ENCODE measurements around the gene CALHM6. TPM values are rescaled to one million over a fixed set of nuclear protein-coding genes. Genes with fewer than 3 reads are reported as not detected.

Gene CALHM6
- polyA plus RNA-seq, 3 donors = 47.7 to 367 (median 261) TPM

DNA sequence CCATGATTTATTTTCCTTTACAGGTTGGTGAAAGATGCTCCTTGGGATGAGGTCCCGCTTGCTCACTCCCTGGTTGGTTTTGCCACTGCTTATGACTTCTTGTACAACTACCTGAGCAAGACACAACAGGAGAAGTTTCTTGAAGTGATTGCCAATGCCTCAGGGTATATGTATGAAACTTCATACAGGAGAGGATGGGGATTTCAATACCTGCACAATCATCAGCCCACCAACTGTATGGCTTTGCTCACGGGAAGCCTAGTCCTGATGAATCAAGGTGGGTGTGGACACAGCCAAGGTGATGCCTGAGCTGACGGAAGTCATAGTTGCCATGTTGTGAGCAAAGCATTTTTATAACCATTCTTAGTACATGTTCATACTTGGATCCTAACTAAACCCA is 34.6 kb upstream of the CALHM6 start:
- no peaks in the 10 kb centered on the region for H3K27me3 ChIP-seq (ENCODE audit: control insufficient read depth in 2 of 2, insufficient read depth in 2 of 2, low read length in 2 of 2)

DNA sequence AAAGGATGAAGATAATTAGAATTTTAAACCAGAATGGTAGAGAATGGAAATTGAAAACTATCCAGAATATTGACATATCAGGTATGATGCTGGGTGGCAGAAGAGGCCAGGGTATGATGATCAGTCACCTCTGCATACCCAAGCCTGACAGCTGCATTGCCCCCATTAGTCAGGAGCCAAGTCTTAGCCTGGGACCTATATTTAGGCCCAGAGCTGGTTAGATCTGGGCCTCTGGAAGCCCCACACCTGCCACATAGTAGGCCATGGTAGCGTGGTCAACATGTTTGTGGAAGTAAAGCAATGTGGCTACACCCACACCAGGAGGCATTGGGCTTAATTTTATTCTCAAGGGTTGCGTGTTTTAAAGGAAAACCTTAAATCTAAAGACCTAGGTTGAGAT is 32.1 kb upstream of the CALHM6 start:
- Histone ChIP-seq H4K20me1 (ENCODE audit: insufficient read depth, low read length) (peaks cover under 1% of the 10 kb centered on the region), H3K4me2 (replicated peaks; ENCODE audit: extremely low read depth, low read length, poor library complexity, severe bottlenecking) (no peak overlapping the region), H3K36me3 (replicated peaks in 1 of 2; ENCODE audit: control insufficient read depth in 1 of 2, insufficient read depth in 2 of 2, low read length in 2 of 2) (peaks cover 50 to 71% of the 10 kb centered on the region in 2 donors), H3K9ac (ENCODE audit: insufficient read depth, low read length, poor library complexity, severe bottlenecking) (no peak overlapping the region), H3K4me1 (ENCODE audit: control insufficient read depth in 1 of 2, insufficient read depth in 2 of 2, low read length in 2 of 2) (peaks cover 0 to 3% of the 10 kb centered on the region in 2 donors), H3K79me2 (ENCODE audit: insufficient read depth, low read length) (no peaks in the 10 kb centered on the region), H3K27me3 (ENCODE audit: control insufficient read depth in 2 of 2, insufficient read depth in 2 of 2, low read length in 2 of 2) (no peaks in the 10 kb centered on the region), H3K9me3 (replicated peaks in 1 of 2; ENCODE audit: control insufficient read depth in 1 of 2, insufficient read depth in 1 of 2, low read length in 2 of 2) (no peaks in the 10 kb centered on the region), H3K27ac (ENCODE audit: low read depth in 1 of 2, low read length in 2 of 2) (no peak overlapping the region), H3K4me3 (replicated peaks in 1 of 3; ENCODE audit: low read depth in 2 of 3, low read length in 3 of 3) (no peak overlapping the region), H2AFZ (ENCODE audit: insufficient read depth, low read depth, low read length, poor library complexity, severe bottlenecking) (no peak overlapping the region)
- Mint-ChIP-seq H3K4me1 (peaks cover 2% of the 10 kb centered on the region), H3K27me3 (ENCODE audit: low read depth in 3 of 3) (peaks cover 0 to under 1% (median 0%) of the 10 kb centered on the region in 3 donors), H3K36me3 (peaks cover 56 to 61% of the 10 kb centered on the region in 2 donors), H3K4me3 (no peak overlapping the region), H3K9me3 (peaks cover 0 to 3% (median 0%) of the 10 kb centered on the region in 7 donors), H3K27ac (no peak overlapping the region)
- no peak for TF ChIP-seq CTCF (IDR thresholded peaks at IDR 0.05)
- 100% methylated on average over 1 of the region's 2 CpGs for WGBS (ENCODE audit: insufficient coverage)
- no peak for DNase-seq
- intact Hi-C loops (cut with micrococcal nuclease) = no loop called here

More for the DNA sequence above, 34.6 kb upstream of the CALHM6 start:
- H3K4me1 ChIP-seq (ENCODE audit: control insufficient read depth in 1 of 2, insufficient read depth in 2 of 2, low read length in 2 of 2) = peaks cover 0 to 3% of the 10 kb centered on the region in 2 donors
- H3K27me3 Mint-ChIP-seq (ENCODE audit: low read depth in 3 of 3) = peaks cover 0 to 2% (median 0%) of the 10 kb centered on the region in 3 donors
- peaks cover 20% of the 10 kb centered on the region for H4K20me1 ChIP-seq (ENCODE audit: insufficient read depth, low read length)
- H3K27ac Mint-ChIP-seq = peak overlapping the region in 1 of 7 donors; percentile 33
- H3K27ac ChIP-seq (ENCODE audit: low read depth in 1 of 2, low read length in 2 of 2) = no peak overlapping the region
- intact Hi-C loops (cut with micrococcal nuclease) = no loop called here
- DNase-seq = no peak
- no peak overlapping the region for H2AFZ ChIP-seq (ENCODE audit: insufficient read depth, low read depth, low read length, poor library complexity, severe bottlenecking)
- H3K4me3 ChIP-seq (replicated peaks in 1 of 3; ENCODE audit: low read depth in 2 of 3, low read length in 3 of 3) = no peak overlapping the region
- 88% methylated on average over 1 of the region's 3 CpGs for WGBS (ENCODE audit: insufficient coverage)
- H3K4me2 ChIP-seq (replicated peaks; ENCODE audit: extremely low read depth, low read length, poor library complexity, severe bottlenecking) = no peak overlapping the region
- no peak for TF ChIP-seq CTCF (IDR thresholded peaks at IDR 0.05)
- H3K9me3 ChIP-seq (replicated peaks in 1 of 2; ENCODE audit: control insufficient read depth in 1 of 2, insufficient read depth in 1 of 2, low read length in 2 of 2) = no peaks in the 10 kb centered on the region
- H3K36me3 ChIP-seq (replicated peaks in 1 of 2; ENCODE audit: control insufficient read depth in 1 of 2, insufficient read depth in 2 of 2, low read length in 2 of 2) = peaks cover 38 to 46% of the 10 kb centered on the region in 2 donors
- H3K9ac ChIP-seq (ENCODE audit: insufficient read depth, low read length, poor library complexity, severe bottlenecking) = no peak overlapping the region
- H3K79me2 ChIP-seq (ENCODE audit: insufficient read depth, low read length) = peaks cover 8% of the 10 kb centered on the region
- peaks cover 46% of the 10 kb centered on the region in 2 donors for H3K36me3 Mint-ChIP-seq
- H3K9me3 Mint-ChIP-seq = peaks cover 0 to 3% (median 0%) of the 10 kb centered on the region in 7 donors
- no peak overlapping the region for H3K4me3 Mint-ChIP-seq
- H3K4me1 Mint-ChIP-seq = peaks cover 2% of the 10 kb centered on the region
